Breast epithelium (tissue), 3 donors: ENCODE measurements around the gene NEK4.

ENCODE experiments used
- POLR2A ChIP-seq: fragments of 450-650 bp; IDR thresholded peaks from one replicate; pipeline ENCODE4 v1.6.1; 2016; ENCODE audit warnings: antibody characterized with exemption, mild to moderate bottlenecking, moderate library complexity
- TF ChIP-seq, protein P1 (sequence below), 3 donors: fragments of 450-650 bp; IDR thresholded peaks; one replicate each; pipeline ENCODE4 v1.5.1; 2016 to 2017; ENCODE audit warnings: antibody characterized with exemption in 3 of 3, mild to moderate bottlenecking in 3 of 3, moderate library complexity in 3 of 3

DNA sequence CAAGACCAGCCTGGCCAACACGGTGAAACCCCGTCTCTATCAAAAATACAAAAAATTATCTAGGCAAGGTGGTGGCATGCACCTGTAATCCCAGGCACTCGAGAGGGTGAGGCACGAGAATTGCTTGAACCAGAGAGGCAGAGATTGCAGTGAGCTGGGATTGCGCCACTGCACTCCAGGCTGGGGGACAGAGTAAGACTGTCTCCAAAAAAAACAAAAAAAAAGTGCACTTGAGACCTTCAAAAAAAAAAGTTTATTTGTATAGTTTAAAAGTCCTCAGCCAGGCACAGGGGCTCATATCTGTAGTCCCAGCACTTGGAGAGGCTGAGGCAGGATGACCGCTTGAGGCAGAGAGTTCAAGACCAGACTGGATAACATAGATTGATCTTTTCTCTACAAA, 87.1 kb downstream of the NEK4 start:
- TF ChIP-seq POLR2A: no peak
- TF ChIP-seq, protein P1, sequence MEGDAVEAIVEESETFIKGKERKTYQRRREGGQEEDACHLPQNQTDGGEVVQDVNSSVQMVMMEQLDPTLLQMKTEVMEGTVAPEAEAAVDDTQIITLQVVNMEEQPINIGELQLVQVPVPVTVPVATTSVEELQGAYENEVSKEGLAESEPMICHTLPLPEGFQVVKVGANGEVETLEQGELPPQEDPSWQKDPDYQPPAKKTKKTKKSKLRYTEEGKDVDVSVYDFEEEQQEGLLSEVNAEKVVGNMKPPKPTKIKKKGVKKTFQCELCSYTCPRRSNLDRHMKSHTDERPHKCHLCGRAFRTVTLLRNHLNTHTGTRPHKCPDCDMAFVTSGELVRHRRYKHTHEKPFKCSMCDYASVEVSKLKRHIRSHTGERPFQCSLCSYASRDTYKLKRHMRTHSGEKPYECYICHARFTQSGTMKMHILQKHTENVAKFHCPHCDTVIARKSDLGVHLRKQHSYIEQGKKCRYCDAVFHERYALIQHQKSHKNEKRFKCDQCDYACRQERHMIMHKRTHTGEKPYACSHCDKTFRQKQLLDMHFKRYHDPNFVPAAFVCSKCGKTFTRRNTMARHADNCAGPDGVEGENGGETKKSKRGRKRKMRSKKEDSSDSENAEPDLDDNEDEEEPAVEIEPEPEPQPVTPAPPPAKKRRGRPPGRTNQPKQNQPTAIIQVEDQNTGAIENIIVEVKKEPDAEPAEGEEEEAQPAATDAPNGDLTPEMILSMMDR (IDR thresholded peaks at IDR 0.05): no peak
